Lower leg skin (tissue), 3 donors: ENCODE measurements around the gene SLC12A9.

Experiments
- CTCF ChIP-seq, 3 donors: fragments of 450-650 bp; IDR thresholded peaks; one replicate each; pipeline ENCODE4 v1.5.1; 2016; ENCODE audit warnings: antibody characterized with exemption in 3 of 3, mild to moderate bottlenecking in 3 of 3, moderate library complexity in 2 of 3
- POLR2A ChIP-seq, 2 donors: fragments of 450-650 bp; IDR thresholded peaks; one replicate each; pipeline ENCODE4 v1.6.1; 2016 to 2017; ENCODE audit warnings: antibody characterized with exemption in 2 of 2, mild to moderate bottlenecking in 1 of 2, moderate library complexity in 1 of 2

DNA sequence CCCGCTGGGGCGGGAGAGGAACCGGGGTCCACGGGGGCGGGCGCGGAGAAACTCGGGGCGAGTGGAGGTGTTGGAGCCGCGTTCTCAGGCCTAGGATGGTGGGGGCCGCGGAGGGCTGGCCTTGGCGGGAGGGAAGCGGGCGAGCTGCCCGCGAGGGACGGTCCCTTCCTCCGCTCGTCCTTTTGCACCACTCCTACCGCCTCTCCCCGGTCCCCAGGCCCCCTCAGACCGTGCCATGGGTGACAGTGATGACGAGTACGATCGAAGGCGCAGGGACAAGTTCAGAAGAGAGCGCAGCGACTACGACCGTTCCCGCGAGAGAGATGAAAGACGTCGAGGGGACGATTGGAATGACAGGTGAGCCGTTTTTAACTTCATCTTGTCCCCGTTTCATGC is 22.8 kb downstream of the SLC12A9 start:
- no peak for TF ChIP-seq CTCF (IDR thresholded peaks at IDR 0.05)
- no peak for TF ChIP-seq POLR2A (IDR thresholded peaks at IDR 0.05)
